HG03060 (cell line): ENCODE results near the gene EBI3.
"Not testable (repeated sequence)": the region's sequence is repeated elsewhere in the genome, so short reads cannot be mapped to it uniquely, and the experiment has no call there.

Experiments used
- ATAC-seq: cut with Tn5 transposase; IDR thresholded peaks from one replicate; pipeline ENCODE4 v1.9.1; 2021; ENCODE audit warnings: low read depth, moderate number of reproducible peaks; ENCODE audit not compliant: unreplicated experiment

The EBI3 gene

DNA sequence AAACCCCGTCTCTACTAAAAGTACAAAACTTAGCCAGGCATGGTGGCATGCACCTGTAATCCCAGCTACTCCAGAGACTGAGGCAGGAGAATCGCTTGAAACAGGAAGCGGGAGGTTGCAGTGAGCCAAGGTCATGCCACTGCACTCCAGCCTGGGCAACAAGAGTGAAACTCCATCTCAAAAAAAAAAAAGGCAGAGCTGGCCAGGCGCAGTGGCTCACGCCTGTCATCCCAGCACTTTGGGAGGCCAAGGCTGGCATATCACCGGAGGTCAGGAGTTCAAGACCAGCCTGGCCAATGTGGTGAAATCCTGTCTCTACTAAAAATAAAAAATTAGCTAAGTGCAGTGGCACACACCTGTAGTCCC, 45.0 kb downstream of the EBI3 start:
- not testable (repeated sequence) for ATAC-seq

DNA sequence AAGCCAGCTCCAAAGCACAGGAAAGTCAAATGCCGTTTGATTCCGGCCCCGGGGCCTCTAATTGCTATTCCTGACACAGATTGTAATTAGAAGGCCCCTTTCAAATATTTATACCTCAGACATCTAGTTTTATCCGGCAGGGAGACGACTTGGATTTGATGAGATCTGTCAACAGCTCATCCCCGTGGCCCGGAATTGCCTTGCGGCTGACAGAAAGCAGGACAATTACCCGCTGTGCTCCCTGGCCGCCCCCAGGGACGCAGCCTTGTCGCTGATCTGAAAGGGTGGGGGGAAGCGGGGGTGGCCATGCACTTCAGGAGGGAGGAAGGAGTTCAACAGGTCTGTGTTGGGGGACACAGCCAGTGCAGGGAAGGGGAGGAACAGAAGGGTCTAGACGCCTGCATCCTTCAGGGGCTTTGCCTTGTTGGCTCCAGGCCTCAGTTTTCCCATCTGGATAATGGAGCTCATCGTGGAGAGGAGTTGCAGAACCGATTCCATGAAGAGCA, 47.9 kb downstream of the EBI3 start:
- ATAC-seq: no peak

DNA sequence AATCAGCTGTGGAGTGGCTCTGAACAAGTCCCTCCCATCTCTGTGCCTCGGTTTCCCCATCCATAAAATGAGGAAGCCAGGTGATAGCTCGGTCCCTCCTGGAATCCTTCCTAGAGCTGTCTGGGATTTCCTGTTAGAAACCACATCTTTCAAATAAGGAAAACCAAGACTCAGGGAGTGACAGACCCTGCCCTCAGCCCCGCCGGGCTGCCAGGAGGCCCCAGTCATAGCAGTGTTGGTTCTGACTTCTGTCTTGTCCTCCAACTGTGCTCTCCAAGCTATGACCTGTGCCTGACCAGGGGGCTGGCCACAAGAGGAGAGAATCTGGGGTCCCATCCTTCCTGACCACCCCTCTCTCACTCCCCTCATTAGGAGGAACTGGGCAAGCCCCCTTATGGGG, 48.7 kb downstream of the EBI3 start:
- no peak for ATAC-seq

- ATAC-seq: no peak
Measured at GRCh38 chr19:4278419-4279266, 49.3 kb downstream of the EBI3 start, which contains the start of gene SHD. Gene SHD (plus strand): TSS chr19:4279266. CDS start chr19:4280064, 798 bp downstream.

GRCh38 chr19:4279267-4279529, 49.9 kb downstream of the EBI3 start:
- ATAC-seq: no peak

DNA sequence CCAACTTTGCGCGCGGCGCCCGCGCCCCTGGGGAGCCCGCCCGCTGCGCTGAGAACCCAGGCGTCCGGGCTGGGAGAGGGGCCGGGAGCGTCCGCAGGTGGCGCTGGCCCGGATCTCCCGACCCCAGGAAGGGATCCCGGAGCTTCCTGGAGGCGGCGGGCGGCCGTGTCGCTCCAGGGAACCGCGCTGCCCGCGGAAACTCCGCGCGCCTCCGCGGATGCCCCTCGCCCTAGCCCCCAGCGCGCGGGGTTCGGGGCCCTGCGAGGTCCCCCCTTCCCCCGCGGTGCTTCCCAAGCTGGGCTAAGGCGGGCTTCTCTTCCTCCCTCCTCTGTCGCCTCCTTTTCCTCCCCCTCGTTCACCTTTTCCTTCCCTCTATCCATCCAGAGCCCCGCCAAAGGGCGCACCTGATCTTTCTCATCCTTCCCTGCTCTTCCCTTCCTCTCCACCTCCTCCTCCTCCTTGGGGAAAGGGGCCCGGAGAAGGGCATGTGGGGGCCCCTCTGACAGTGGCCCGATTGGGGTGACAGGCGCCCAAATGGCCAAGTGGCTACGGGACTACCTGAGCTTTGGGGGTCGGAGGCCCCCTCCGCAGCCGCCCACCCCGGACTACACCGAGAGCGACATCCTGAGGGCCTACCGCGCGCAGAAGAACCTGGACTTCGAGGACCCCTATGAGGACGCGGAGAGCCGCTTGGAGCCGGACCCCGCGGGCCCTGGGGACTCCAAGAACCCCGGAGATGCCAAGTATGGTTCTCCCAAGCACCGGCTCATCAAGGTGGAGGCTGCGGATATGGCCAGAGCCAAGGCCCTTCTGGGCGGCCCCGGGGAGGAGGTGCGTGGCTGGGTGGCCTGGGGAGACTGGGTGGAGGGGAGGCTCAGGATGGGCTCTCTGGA, 50.5 kb downstream of the EBI3 start:
- no peak for ATAC-seq

DNA sequence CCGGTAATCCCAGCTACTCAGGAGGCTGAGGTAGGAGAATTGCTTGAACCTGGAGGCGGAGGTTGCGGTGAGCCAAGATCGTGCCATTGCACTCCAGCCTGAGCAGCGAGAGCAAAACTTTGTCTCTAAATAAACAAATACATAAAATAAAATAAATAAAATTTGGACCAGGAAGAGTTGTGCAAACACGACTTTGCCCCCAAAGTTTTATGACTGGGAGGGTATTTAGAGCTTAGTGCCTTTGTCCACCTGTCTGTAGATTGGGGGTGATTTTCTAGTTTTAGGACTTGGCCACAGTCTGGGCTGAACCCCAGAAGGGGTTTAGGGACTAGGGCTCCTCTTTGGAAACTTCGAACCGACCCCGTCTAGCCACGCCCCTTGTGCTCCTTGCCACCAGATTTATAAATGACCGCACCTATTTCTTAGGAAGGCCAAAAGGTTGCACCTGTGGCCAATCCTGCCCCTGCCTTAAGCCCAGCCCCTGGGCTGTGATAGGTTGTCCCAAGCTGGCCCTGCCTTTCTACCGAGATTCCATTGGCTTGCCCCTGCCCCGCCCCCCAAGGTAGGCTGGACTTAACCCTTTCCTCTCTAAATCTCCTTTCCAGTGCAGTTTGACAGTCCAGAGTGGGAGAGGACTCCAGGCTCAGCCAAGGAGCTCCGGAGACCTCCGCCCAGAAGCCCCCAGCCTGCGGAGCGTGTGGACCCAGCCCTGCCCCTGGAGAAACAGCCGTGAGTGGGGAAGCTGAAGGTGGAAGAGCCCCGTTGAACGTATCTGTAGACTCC, 55.0 kb downstream of the EBI3 start:
- no peak for ATAC-seq

DNA sequence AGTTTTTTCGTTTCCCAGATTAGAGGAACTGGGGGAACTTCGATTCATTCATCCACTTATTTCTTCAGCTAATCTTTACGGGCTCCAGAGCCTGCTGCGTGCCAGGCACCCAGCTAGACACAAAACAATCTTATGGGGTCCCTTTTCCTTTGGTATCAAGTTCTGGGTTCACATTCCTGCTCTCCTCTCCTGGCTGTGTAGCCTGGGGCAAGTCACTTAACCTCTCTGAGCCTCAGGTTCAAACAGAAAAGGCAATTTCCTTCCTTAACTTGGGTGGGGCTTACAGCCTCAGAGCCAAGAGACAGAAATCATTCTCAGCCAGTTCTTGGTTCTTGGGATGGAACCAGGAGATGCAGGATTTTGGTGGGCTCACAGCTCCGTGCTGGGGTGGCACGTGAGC, 55.7 kb downstream of the EBI3 start:
- no peak for ATAC-seq

DNA sequence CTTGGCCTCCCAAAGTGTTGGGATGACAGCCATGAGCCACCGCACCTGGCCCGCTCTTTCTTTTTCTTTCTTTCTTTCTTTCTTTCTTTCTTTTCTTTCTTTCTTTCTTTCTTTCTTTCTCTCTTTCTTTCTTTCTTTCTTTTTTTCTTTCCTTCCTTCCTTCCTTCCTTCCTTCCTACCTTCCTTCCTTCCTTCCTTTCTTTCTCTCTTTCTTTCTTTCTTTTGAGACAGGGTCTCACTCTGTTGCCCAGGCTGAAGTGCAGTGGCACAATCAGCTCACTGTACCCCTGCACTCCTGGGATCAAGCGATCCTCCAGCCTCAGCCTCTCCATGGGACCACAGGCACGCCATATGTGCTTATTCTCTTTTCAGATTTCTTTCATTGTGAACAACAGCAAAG, 56.8 kb downstream of the EBI3 start:
- not testable (repeated sequence) for ATAC-seq
